Nasal cavity respiratory epithelium epithelial cell of viscerocranial mucosa (primary cell): ENCODE results near the gene FSHR. TPM values are rescaled to one million over a fixed set of nuclear protein-coding genes. Genes with fewer than 3 reads are reported as not detected.

ENCODE experiments used
- total RNA-seq: library from RNA; depleted of rRNA; stranded (reverse); fragments of >200 nt; gene quantifications from 2 replicates; pipeline ENCODE4 v1.2.3, GENCODE V29; 2014

Gene FSHR, protein sequence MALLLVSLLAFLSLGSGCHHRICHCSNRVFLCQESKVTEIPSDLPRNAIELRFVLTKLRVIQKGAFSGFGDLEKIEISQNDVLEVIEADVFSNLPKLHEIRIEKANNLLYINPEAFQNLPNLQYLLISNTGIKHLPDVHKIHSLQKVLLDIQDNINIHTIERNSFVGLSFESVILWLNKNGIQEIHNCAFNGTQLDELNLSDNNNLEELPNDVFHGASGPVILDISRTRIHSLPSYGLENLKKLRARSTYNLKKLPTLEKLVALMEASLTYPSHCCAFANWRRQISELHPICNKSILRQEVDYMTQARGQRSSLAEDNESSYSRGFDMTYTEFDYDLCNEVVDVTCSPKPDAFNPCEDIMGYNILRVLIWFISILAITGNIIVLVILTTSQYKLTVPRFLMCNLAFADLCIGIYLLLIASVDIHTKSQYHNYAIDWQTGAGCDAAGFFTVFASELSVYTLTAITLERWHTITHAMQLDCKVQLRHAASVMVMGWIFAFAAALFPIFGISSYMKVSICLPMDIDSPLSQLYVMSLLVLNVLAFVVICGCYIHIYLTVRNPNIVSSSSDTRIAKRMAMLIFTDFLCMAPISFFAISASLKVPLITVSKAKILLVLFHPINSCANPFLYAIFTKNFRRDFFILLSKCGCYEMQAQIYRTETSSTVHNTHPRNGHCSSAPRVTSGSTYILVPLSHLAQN
- not detected in 2 replicates for total RNA-seq

GRCh38 chr2:49154140-49154539 lies at the start of gene FSHR:
TSS of gene FSHR (minus strand) at chr2:49154515. CDS start at chr2:49154417, 98 bp downstream.

